ENCODE measurements around the gene LRRN2. TPM values are rescaled to one million over a fixed set of nuclear protein-coding genes. Genes with fewer than 3 reads are reported as not detected.

Gene LRRN2
- total RNA-seq, 2 donors from 2014 or later: not detected

- H3K27me3 Mint-ChIP-seq: peaks cover 69% of the 10 kb centered on the region
- no peak overlapping the region for H3K4me3 Mint-ChIP-seq
- H3K9me3 ChIP-seq (ENCODE audit: control insufficient read depth, low read length, poor library complexity, severe bottlenecking): no peaks in the 10 kb centered on the region
- H3K27ac Mint-ChIP-seq: no peak overlapping the region
- ATAC-seq: no peak
- H3K36me3 Mint-ChIP-seq (ENCODE audit: low read depth): peaks cover 11% of the 10 kb centered on the region
- no peak for DNase-seq
- H3K4me1 Mint-ChIP-seq: no peaks in the 10 kb centered on the region
Observed at GRCh38 chr1:204725821-204726448, 40.4 kb upstream of the LRRN2 start.

DNA sequence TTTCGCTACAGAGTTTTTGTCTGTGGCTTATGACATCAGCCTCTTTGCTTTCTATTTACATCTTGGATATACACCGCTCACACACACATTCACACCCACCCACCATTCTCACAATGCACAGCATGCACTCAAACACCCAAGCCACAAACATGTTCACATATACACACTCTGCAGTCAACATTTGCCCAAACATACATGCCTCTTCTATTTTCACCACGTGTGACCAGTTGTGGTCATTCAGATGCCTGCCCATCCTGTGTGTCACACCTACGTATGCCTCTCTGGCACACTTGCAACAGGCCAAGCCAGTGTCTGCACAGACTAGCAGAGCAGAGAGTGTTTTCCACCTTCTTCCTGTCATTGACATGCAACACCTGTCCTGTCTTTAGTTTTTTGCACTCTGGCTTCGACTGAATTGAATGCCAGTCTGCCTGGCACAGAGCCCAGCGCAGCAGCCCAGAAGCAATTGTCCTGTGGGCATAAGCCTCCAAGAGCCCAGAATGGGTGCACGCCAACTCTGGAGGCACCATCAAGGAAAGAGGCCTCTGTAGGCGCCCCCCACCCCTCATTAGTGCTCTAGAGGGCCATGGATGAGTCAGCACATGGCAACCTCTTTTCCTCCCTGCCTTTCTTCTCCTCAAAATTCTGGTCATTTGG lies 37.7 kb upstream of the LRRN2 start:
- ATAC-seq (no peak), DNase-seq (no peak)
- no peak overlapping the region for H3K27ac Mint-ChIP-seq
- H3K36me3 Mint-ChIP-seq (ENCODE audit: low read depth): peaks cover 5% of the 10 kb centered on the region
- H3K4me3 Mint-ChIP-seq: no peak overlapping the region
- no peaks in the 10 kb centered on the region for H3K9me3 ChIP-seq (ENCODE audit: control insufficient read depth, low read length, poor library complexity, severe bottlenecking)
- peaks cover 48% of the 10 kb centered on the region for H3K27me3 Mint-ChIP-seq
- no peaks in the 10 kb centered on the region for H3K4me1 Mint-ChIP-seq

- Mint-ChIP-seq H3K27ac (no peak overlapping the region), H3K4me3 (no peak overlapping the region), H3K36me3 (ENCODE audit: low read depth) (peaks cover 3% of the 10 kb centered on the region), H3K4me1 (no peaks in the 10 kb centered on the region), H3K27me3 (peaks cover 37% of the 10 kb centered on the region)
- no peaks in the 10 kb centered on the region for H3K9me3 ChIP-seq (ENCODE audit: control insufficient read depth, low read length, poor library complexity, severe bottlenecking)
- no peak for DNase-seq
- no peak for ATAC-seq
Observed at GRCh38 chr1:204721373-204722055, 36.0 kb upstream of the LRRN2 start.

DNA sequence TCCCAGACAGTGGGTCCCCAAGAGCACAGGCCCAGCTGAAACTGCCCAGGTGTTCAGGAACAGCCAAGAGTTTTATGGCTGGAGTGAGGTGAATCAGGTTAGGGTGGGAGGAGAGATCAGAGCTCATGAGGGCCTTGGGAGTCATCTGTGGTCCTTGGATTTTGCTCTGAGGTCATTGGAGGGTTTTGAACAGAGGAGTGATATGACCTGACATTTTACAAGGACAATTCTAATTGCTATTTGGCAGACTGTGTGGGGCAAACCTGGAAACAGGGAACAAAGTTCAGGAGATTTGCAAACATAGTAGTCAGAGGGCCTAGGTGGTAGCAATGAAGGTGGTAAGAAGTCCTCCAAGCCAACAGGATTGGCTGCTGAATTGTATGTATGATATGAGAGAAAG lies 31.1 kb upstream of the LRRN2 start:
- Mint-ChIP-seq H3K4me3 (no peak overlapping the region), H3K36me3 (ENCODE audit: low read depth) (no peaks in the 10 kb centered on the region), H3K27ac (no peak overlapping the region), H3K27me3 (peaks cover 40% of the 10 kb centered on the region), H3K4me1 (no peaks in the 10 kb centered on the region)
- DNase-seq (no peak), ATAC-seq (no peak)
- no peaks in the 10 kb centered on the region for H3K9me3 ChIP-seq (ENCODE audit: control insufficient read depth, low read length, poor library complexity, severe bottlenecking)

DNA sequence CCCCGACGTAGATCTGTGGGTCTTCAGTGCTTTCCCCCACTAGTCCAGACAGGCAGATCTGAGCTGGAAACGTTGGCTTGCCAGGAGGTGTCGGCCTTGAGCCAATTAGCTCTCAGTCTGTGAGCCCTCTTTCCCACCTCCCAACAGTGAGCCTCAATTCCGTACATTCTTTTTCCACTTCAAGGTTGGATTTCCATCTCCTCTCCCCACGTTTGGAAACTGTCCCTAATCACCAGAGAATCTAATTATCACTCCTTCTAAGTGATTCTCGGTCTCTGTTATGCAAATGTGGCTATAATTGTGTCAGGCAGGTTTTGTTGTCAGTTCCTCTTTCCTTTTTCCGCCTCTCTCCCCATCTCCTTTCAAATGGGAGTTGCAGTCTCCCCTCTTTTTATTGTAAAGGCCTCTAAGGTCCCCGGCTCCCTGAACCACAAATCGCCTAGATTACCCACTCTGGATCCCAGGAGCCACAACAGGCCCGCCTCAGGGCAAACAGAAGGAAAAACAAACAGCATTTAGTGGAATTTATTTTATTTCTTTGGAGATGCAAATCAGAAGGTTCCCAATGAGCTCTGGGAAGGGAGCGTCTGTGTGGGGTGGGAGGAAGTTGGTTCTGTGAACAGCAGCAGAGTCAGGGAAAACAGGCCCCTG lies 29.4 kb upstream of the LRRN2 start:
- H3K4me3 Mint-ChIP-seq: no peak overlapping the region
- H3K9me3 ChIP-seq (ENCODE audit: control insufficient read depth, low read length, poor library complexity, severe bottlenecking): no peaks in the 10 kb centered on the region
- peaks cover 54% of the 10 kb centered on the region for H3K27me3 Mint-ChIP-seq
- H3K4me1 Mint-ChIP-seq: no peaks in the 10 kb centered on the region
- no peak overlapping the region for H3K27ac Mint-ChIP-seq
- DNase-seq: no peak
- H3K36me3 Mint-ChIP-seq (ENCODE audit: low read depth): no peaks in the 10 kb centered on the region
- ATAC-seq: no peak

DNA sequence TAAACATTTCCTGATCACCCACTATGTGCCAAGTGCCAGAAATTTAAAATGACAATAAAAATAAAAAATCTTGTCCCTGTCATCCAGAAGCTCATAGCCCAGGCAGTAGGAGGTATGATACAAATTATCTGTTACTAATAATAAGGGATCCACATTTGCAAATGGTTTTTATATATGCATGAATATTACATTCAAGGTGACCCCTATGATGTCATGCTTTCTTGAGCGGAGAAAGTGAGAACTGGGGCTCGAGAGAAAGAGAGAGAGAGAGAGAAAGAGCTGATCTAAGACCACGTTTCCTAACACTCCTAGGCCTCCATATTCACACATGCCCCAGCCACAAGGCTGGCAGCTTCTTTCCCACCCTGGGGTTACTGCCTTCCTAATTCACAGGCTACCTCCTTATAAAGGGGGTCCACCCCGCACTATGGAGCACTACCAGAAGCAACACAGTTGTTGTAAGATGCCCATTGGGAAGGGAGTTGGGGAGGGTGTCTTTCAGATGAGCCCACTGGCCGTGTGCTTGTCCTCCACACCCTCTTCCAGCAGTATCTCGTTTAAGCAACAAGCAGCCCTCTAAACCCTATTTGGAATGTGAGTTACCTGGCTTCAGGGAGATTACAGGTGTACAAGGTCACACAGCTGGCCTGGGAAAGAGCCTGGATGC lies 28.8 kb upstream of the LRRN2 start:
- Mint-ChIP-seq H3K4me1 (no peaks in the 10 kb centered on the region), H3K27me3 (peaks cover 57% of the 10 kb centered on the region), H3K36me3 (ENCODE audit: low read depth) (no peaks in the 10 kb centered on the region), H3K27ac (no peak overlapping the region), H3K4me3 (no peak overlapping the region)
- no peaks in the 10 kb centered on the region for H3K9me3 ChIP-seq (ENCODE audit: control insufficient read depth, low read length, poor library complexity, severe bottlenecking)
- DNase-seq: no peak
- ATAC-seq: no peak

DNA sequence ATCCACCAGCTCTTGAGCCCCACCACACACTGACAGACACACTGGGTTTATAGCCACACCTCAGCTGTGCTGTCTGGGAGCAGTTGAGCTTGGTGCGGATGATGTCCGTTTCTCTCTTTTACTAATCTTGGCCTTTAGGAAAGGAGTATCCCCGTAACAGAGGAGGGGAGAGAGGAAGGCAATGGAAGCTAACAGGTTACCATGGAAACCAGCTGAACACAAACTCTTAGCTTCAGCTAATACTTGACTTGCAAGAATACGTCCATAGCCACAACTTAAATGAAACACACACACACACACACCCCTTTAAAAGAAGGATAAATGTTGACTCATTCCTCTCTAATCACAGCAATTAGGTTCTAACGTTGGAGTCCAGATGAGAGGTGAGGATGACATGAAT lies 28.0 kb upstream of the LRRN2 start:
- no peak overlapping the region for H3K4me3 Mint-ChIP-seq

DNA sequence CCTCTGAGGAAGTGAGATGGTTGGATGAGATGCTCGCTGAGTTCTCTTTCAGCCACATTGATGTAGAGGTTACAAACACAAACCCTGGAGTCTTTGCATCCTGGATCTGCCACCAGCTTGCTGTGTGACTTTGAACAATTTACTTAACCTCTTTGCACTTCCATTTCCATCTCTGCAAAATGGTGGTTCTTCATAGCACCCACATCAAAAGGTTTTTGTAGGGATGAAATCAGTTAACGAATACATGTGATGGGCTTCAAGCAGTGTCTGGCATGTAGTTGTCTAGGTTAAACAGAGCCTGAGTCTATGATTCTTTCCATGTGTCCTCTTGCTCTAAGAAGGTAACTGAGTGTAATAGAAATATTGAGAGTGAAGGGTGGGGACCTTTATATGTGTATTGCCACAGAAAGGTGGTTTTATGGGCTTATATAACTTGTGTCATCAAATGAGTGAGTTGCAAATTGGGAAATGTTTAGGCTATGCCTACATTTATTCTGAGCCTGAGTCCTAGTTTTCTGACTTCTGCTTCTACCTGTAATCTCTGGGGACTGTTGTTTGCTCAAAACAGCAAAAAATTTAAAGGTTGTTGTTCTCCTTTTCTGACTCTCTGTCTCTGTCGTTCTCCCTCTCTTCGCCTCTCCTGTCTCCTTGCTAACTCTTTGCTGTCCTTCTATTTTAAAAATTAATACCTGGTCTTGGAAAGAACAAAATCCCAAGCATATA lies 27.3 kb upstream of the LRRN2 start:
- peaks cover 71% of the 10 kb centered on the region for H3K27me3 Mint-ChIP-seq
- ATAC-seq: no peak
- no peak overlapping the region for H3K4me3 Mint-ChIP-seq
- no peak overlapping the region for H3K27ac Mint-ChIP-seq
- H3K4me1 Mint-ChIP-seq: no peaks in the 10 kb centered on the region
- no peaks in the 10 kb centered on the region for H3K9me3 ChIP-seq (ENCODE audit: control insufficient read depth, low read length, poor library complexity, severe bottlenecking)
- DNase-seq: no peak
- H3K36me3 Mint-ChIP-seq (ENCODE audit: low read depth): peaks cover 2% of the 10 kb centered on the region

More for the DNA sequence above, 28.0 kb upstream of the LRRN2 start:
- Mint-ChIP-seq H3K27ac (no peak overlapping the region), H3K36me3 (ENCODE audit: low read depth) (no peaks in the 10 kb centered on the region), H3K27me3 (peaks cover 65% of the 10 kb centered on the region), H3K4me1 (no peaks in the 10 kb centered on the region)
- ATAC-seq (no peak), DNase-seq (no peak)
- H3K9me3 ChIP-seq (ENCODE audit: control insufficient read depth, low read length, poor library complexity, severe bottlenecking): no peaks in the 10 kb centered on the region

DNA sequence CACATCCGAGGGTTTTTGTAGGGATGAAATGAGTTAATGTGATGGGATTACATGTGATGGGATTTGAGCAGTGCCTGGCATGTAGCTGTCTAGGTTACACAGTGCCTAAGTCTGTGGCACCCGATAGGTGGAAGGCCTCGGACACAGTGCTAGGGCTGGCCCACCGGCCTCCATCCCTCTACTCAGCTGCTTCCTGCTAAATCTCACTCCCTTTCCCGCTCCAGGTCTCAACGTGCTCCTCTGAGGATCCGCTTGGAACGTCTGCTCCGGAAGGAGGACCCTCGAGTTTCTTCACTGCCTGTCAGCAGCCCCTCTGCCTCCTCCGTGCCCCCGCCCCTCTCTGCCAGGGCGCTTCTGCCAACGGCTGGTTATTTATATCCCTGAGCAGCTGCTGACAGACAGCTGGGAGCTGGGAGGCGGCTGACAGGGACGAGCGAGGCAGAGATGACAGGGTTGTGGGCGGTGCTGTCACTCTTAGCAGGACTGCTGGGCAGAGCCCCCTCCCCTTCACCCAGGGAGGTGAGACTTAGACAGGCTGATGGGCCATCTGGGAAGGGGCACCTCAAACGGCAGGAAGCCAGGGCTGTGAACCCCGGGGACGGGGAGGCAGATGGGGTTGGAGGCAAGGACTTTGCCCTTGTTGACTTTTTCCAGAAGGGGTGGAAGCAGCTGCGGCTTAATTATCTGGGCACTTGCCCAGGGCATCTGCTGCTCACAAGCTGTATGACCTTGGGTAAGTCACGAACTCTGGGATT lies 26.6 kb upstream of the LRRN2 start:
- no peaks in the 10 kb centered on the region for H3K9me3 ChIP-seq (ENCODE audit: control insufficient read depth, low read length, poor library complexity, severe bottlenecking)
- DNase-seq (no peak), ATAC-seq (no peak)
- peaks cover 2% of the 10 kb centered on the region for H3K36me3 Mint-ChIP-seq (ENCODE audit: low read depth)
- no peaks in the 10 kb centered on the region for H3K4me1 Mint-ChIP-seq
- peaks cover 76% of the 10 kb centered on the region for H3K27me3 Mint-ChIP-seq
- H3K4me3 Mint-ChIP-seq: no peak overlapping the region
- H3K27ac Mint-ChIP-seq: no peak overlapping the region

GRCh38 chr1:204711103-204711946 lies 25.8 kb upstream of the LRRN2 start:
- H3K4me1 Mint-ChIP-seq: peaks cover 3% of the 10 kb centered on the region
- no peak overlapping the region for H3K4me3 Mint-ChIP-seq
- no peak for ATAC-seq
- peaks cover 76% of the 10 kb centered on the region for H3K27me3 Mint-ChIP-seq
- no peaks in the 10 kb centered on the region for H3K9me3 ChIP-seq (ENCODE audit: control insufficient read depth, low read length, poor library complexity, severe bottlenecking)
- no peak for DNase-seq
- H3K27ac Mint-ChIP-seq: no peak overlapping the region
- peaks cover 2% of the 10 kb centered on the region for H3K36me3 Mint-ChIP-seq (ENCODE audit: low read depth)

DNA sequence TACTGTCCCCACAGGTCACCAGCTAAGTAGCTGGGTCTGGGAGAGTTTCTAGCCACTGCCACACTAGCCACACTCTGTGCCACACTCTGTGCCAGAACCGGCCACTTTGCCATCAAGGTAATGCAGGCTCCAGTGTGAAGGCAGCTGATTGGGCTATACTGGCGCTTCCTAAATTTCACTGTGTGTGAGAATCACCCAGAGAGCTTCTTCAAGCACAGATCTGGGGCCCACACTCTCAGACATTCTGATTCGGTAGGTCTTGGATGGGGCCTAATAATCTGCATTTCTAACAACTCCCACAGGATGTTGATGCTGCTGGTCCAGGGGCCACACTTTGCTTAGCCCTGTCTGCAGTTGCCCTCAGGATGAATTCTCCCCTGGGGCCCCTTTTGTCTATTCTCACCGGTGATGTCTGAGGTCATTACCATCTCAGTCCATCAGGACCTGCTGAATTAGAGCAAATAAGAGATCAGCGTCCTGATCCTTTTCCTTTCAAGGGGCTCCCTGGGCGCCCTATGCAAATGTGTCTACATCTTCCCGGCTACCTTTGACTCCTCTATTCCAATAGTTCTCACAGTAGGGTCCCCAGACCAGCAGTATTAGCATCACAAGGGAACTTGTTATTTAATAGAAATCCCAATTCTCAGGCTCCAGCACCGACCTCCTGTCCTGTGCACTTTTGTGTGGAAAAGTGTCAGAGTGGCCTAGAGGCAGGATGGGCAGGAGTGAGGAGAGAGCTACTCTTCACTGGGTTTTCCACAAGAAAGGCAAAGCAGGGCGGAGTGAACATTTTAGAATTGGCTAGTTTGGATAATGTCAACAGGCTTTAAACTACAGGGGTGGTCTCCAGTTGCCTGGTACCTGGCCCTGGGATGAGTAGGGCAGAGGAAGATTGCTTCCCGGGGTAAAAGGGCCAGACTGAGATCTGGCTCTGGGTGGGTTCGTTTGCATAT lies 24.7 kb upstream of the LRRN2 start:
- Mint-ChIP-seq H3K4me1 (peaks cover 4% of the 10 kb centered on the region), H3K27ac (no peak overlapping the region), H3K4me3 (no peak overlapping the region), H3K36me3 (ENCODE audit: low read depth) (peaks cover 2% of the 10 kb centered on the region), H3K27me3 (peaks cover 73% of the 10 kb centered on the region)
- no peaks in the 10 kb centered on the region for H3K9me3 ChIP-seq (ENCODE audit: control insufficient read depth, low read length, poor library complexity, severe bottlenecking)
- ATAC-seq: no peak
- no peak for DNase-seq
